HG03558 (cell line): ENCODE measurements around the gene PPFIA1.
"Not testable (repeated sequence)": the region's sequence is repeated elsewhere in the genome, so short reads cannot be mapped to it uniquely, and the experiment has no call there.

Experiments
- ATAC-seq: cut with Tn5 transposase; IDR thresholded peaks from one replicate; pipeline ENCODE4 v1.9.1; 2021; ENCODE audit warnings: moderate number of reproducible peaks; ENCODE audit not compliant: unreplicated experiment; ENCODE audit errors: extremely low read depth

Gene PPFIA1

GRCh38 chr11:70292863-70293262 lies 22.4 kb downstream of the PPFIA1 start:
- ATAC-seq = no peak

GRCh38 chr11:70295166-70295565 lies 24.7 kb downstream of the PPFIA1 start:
- ATAC-seq = not testable (repeated sequence)

GRCh38 chr11:70296681-70297080 lies 26.2 kb downstream of the PPFIA1 start:
- ATAC-seq = no peak

GRCh38 chr11:70297341-70297740 lies 26.9 kb downstream of the PPFIA1 start:
- no peak for ATAC-seq

- ATAC-seq = no peak
These were observed 27.9 kb downstream of the PPFIA1 start for GRCh38 chr11:70298243-70298915.

GRCh38 chr11:70299636-70300035 lies 29.1 kb downstream of the PPFIA1 start:
- no peak for ATAC-seq

- ATAC-seq = no peak
These were observed 30.7 kb downstream of the PPFIA1 start for GRCh38 chr11:70301191-70301590.

GRCh38 chr11:70301721-70302418 lies 31.4 kb downstream of the PPFIA1 start:
- ATAC-seq = no peak

GRCh38 chr11:70302419-70302752 lies 31.9 kb downstream of the PPFIA1 start:
- ATAC-seq = no peak

- ATAC-seq = no peak
These were observed 32.6 kb downstream of the PPFIA1 start for GRCh38 chr11:70303070-70303469.

GRCh38 chr11:70304208-70304603 lies 33.7 kb downstream of the PPFIA1 start:
- ATAC-seq = no peak

- no peak for ATAC-seq
These were observed 35.0 kb downstream of the PPFIA1 start for GRCh38 chr11:70305501-70305900.

- no peak for ATAC-seq
These were observed 36.1 kb downstream of the PPFIA1 start for GRCh38 chr11:70306586-70307033.

- no peak for ATAC-seq
These were observed 36.7 kb downstream of the PPFIA1 start for GRCh38 chr11:70307176-70307575.

- no peak for ATAC-seq
These were observed 41.1 kb downstream of the PPFIA1 start for GRCh38 chr11:70311616-70312015.

- ATAC-seq = no peak
These were observed 42.2 kb downstream of the PPFIA1 start for GRCh38 chr11:70312401-70313357.

- no peak for ATAC-seq
These were observed 43.5 kb downstream of the PPFIA1 start for GRCh38 chr11:70313945-70314344.

- ATAC-seq = no peak
These were observed 44.2 kb downstream of the PPFIA1 start for GRCh38 chr11:70314730-70315129.

- no peak for ATAC-seq
These were observed 45.2 kb downstream of the PPFIA1 start for GRCh38 chr11:70315716-70316115.

- ATAC-seq = no peak
These were observed 47.3 kb downstream of the PPFIA1 start for GRCh38 chr11:70317581-70318305.
